Bronchial epithelial cell (primary cell): ENCODE measurements around the gene NLRC5. TPM values are rescaled to one million over a fixed set of nuclear protein-coding genes. Genes with fewer than 3 reads are reported as not detected.

Experiments used
- DNase-seq: peaks from one replicate; pipeline ENCODE4 v3.0.0-alpha.2; 2010; ENCODE audit warnings: low read depth
- FAIRE-seq: peaks from 2 replicates; lab custom pipeline; 2011; peaks lifted over from hg19 to GRCh38; lab: Jason Lieb, UNC
- H3K27me3 ChIP-seq: 2 replicates; pipeline ENCODE4 v1.5.1; 2011; ENCODE audit warnings: low read length; ENCODE audit not compliant: control insufficient read depth, insufficient read depth
- H3K36me3 ChIP-seq: 2 replicates; pipeline ENCODE4 v1.5.1; 2011; ENCODE audit warnings: low read length; ENCODE audit not compliant: control insufficient read depth, insufficient read depth
- H3K4me3 ChIP-seq: 2 replicates; pipeline ENCODE4 v1.5.1; 2011; ENCODE audit warnings: mild to moderate bottlenecking, low read depth, low read length, control low read depth
- total RNA-seq: library from RNA; depleted of rRNA; stranded (reverse); fragments of >200 nt; gene quantifications from 2 replicates; pipeline ENCODE4 v1.2.1, GENCODE V29; 2014
- TF ChIP-seq, protein P1 (sequence below): IDR thresholded peaks from 2 replicates; pipeline ENCODE4 v1.5.1; 2011; ENCODE audit warnings: mild to moderate bottlenecking, moderate library complexity, low read length, control low read depth, inconsistent platforms; ENCODE audit not compliant: insufficient read depth, severe bottlenecking

NLRC5 gene
- total RNA-seq, 1 donor from 2014 or later: 2.1 TPM

- TF ChIP-seq, protein P1, sequence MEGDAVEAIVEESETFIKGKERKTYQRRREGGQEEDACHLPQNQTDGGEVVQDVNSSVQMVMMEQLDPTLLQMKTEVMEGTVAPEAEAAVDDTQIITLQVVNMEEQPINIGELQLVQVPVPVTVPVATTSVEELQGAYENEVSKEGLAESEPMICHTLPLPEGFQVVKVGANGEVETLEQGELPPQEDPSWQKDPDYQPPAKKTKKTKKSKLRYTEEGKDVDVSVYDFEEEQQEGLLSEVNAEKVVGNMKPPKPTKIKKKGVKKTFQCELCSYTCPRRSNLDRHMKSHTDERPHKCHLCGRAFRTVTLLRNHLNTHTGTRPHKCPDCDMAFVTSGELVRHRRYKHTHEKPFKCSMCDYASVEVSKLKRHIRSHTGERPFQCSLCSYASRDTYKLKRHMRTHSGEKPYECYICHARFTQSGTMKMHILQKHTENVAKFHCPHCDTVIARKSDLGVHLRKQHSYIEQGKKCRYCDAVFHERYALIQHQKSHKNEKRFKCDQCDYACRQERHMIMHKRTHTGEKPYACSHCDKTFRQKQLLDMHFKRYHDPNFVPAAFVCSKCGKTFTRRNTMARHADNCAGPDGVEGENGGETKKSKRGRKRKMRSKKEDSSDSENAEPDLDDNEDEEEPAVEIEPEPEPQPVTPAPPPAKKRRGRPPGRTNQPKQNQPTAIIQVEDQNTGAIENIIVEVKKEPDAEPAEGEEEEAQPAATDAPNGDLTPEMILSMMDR: no peak
- Histone ChIP-seq H3K27me3 (no peaks in the 10 kb centered on the region), H3K36me3 (peaks cover 1% of the 10 kb centered on the region), H3K4me3 (no peak overlapping the region)
- no peak for DNase-seq
- no peak for FAIRE-seq
Observed at GRCh38 chr16:57115514-57116182, 126.3 kb downstream of the NLRC5 start.

DNA sequence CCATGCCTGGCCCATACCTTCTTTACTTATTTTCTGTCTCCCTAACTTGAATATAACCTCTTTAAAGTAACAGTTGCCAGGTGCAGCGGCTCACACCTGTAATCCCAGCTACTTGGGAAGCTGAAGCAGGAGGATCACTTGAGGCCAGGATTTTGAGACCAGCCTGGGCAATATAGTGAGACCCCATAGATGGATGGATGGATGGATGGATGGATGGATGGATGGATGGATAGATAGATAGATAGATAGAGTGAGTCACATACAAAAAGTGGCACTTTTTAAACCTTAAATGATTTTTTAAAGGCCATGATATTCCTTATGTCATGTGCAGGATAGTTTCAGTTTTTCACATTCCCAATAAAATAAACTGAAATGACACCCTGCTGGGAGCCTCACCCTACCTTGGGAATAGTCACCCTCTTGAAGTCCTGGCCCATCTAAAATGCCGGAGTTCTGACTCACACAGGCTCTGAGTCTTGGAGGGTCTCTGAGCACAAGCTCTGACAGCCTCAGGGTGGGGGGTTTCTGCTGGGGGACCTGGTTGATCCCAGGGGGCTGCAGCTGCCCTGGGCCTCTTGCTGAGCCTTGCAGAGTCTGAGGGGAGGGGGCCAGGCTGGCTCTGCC, 129.2 kb downstream of the NLRC5 start:
- FAIRE-seq (no peak), DNase-seq (no peak)
- Histone ChIP-seq H3K4me3 (no peak overlapping the region), H3K36me3 (peaks cover 3% of the 10 kb centered on the region), H3K27me3 (no peaks in the 10 kb centered on the region)
- TF ChIP-seq, protein P1: no peak

DNA sequence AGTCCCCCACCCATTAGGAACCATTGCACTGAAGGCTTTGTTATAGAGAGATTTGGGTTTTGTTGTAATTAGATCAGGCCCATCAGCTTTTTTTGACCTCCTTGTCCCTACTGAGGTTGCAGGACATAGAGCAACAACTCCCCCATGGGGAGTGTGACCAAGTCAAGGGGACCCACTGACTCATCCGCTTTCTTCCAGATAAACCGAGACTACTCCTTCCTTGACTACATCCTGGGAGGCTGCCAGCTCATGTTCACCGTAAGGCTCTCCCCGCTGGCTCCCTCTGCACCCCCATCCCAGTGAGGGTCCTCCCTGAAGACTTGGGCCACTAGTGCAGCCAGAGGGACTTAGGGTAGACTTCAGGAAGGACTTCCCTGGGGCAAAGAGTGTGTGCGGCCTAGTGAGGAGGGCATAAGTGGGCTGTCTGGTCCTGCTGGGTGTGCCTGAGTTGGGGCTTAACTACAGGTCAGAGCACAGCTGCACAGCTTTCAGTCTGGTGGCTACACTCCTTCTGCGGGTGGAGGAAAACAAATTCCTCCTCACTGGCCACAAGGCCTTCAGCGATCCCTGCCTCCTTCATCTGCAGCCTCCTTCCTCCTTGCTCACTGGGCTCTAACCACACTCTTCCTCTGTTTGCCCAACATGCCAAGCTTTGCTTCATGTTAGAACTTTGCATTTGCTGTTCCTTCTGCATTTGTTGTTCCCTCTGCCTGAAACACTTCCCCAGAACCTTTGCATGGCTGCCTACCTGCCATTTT, 134.0 kb downstream of the NLRC5 start:
- H3K27me3 ChIP-seq: no peaks in the 10 kb centered on the region
- DNase-seq (no peak), FAIRE-seq (peak; percentile 23)
- H3K4me3 ChIP-seq: no peak overlapping the region
- TF ChIP-seq, protein P1: no peak
- H3K36me3 ChIP-seq: peaks cover 3% of the 10 kb centered on the region

GRCh38 chr16:57123974-57124674, 134.8 kb downstream of the NLRC5 start:
- H3K27me3 ChIP-seq: no peaks in the 10 kb centered on the region
- H3K36me3 ChIP-seq: peaks cover 3% of the 10 kb centered on the region
- H3K4me3 ChIP-seq: no peak overlapping the region
- DNase-seq (no peak), FAIRE-seq (no peak)
- TF ChIP-seq, protein P1: no peak

GRCh38 chr16:57125376-57125775, 136.0 kb downstream of the NLRC5 start:
- TF ChIP-seq, protein P1: no peak
- Histone ChIP-seq H3K36me3 (peaks cover 1% of the 10 kb centered on the region), H3K4me3 (no peak overlapping the region), H3K27me3 (no peaks in the 10 kb centered on the region)
- FAIRE-seq: no peak
- no peak for DNase-seq
